Jurkat, Clone E6-1 (cell line): ENCODE data around the gene GRK1.
"Not testable (repeated sequence)": the region's sequence is repeated elsewhere in the genome, so short reads cannot be mapped to it uniquely, and the experiment has no call there.

Experiments
- DNase-seq: peaks from one replicate; pipeline ENCODE4 v3.0.0-alpha.2; 2011; ENCODE audit warnings: low read depth, low spot score
- H3K4me3 ChIP-seq: 2 replicates; pipeline ENCODE4 v1.5.1; 2011; ENCODE audit warnings: mild to moderate bottlenecking, low read length, control low read depth, moderate library complexity

The GRK1 gene

DNA sequence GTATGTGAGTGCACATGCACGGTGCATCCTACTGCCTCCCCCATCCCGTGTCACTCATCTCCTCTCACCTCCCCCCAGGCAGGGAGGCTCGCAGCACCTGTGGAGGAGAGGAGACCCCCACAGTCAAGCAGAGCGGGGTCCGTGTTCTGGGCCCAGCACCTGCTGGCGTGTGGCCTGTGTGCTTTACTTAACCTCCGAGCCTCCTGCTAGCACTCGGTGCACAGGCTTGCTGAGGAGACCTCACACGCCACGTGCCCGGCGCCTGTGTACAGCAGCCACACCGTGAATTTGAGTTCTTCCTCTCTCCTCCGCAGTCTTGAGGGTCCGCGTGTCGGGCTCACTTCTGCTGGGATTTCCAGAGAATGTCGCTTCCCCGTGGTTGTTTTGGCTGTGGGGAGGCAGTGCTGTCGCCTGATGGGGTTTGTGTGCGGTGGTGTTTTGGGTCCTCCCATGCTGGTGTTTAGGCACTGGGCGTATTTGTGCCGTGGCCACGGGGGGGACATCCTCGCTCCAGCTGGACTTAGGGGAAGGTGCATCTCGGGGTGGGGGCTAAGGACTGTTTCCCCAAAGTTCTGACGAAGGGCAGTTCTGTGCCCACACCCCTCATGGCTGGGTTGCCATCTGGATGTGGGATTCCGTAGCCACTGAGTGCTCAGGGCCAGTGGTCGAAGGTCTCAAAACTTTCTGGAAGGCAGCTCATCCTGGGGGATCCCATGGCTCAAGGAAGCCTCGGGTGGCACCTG, 57.2 kb downstream of the GRK1 start:
- DNase-seq = no peak
- no peak overlapping the region for H3K4me3 ChIP-seq

DNA sequence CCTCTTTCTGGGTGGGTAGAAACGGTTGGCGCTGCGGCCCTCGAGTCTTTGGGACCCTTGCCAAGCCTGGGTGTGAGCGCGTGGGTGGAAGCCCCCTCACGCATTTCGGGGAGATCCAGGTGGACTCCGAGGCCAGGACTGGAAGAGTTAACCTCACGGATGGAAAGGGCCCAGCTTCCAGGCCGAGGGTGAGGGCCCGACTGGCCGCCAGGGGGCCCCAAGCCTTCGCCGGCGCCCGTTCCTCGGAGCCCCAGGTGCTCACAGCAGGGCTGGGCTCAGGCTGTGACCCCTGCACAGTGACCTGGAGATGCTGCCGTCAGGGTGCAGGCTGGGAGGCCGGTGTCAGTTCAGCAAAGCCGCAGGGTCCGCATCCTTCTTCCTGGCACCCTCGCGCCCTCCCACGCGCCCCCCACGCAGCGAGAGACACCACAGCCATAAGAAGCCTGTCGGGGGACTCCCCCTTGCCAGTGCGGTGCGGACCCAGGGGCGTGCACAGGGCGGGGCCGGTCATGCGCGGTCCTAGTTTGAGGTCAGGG, 57.8 kb downstream of the GRK1 start:
- no peak overlapping the region for H3K4me3 ChIP-seq
- DNase-seq = no peak

DNA sequence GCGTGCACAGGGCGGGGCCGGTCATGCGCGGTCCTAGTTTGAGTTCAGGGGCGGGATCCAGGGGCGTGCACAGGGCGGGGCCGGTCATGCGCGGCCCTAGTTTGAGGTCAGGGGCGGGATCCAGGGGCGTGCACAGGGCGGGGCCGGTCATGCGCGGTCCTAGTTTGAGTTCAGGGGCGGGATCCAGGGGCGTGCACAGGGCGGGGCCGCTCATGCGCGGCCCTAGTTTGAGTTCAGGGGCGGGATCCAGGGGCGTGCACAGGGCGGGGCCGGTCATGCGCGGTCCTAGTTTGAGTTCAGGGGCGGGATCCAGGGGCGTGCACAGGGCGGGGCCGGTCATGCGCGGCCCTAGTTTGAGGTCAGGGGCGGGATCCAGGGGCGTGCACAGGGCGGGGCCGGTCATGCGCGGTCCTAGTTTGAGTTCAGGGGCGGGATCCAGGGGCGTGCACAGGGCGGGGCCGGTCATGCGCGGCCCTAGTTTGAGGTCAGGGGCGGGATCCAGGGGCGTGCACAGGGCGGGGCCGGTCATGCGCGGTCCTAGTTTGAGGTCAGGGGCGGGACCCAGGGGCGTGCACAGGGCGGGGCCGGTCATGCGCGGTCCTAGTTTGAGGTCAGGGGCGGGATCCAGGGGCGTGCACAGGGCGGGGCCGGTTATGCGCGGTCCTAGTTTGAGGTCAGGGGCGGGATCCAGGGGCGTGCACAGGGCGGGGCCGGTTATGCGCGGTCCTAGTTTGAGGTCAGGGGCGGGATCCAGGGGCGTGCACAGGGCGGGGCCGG, 58.5 kb downstream of the GRK1 start:
- DNase-seq, H3K4me3 ChIP-seq: not testable (repeated sequence)

DNA sequence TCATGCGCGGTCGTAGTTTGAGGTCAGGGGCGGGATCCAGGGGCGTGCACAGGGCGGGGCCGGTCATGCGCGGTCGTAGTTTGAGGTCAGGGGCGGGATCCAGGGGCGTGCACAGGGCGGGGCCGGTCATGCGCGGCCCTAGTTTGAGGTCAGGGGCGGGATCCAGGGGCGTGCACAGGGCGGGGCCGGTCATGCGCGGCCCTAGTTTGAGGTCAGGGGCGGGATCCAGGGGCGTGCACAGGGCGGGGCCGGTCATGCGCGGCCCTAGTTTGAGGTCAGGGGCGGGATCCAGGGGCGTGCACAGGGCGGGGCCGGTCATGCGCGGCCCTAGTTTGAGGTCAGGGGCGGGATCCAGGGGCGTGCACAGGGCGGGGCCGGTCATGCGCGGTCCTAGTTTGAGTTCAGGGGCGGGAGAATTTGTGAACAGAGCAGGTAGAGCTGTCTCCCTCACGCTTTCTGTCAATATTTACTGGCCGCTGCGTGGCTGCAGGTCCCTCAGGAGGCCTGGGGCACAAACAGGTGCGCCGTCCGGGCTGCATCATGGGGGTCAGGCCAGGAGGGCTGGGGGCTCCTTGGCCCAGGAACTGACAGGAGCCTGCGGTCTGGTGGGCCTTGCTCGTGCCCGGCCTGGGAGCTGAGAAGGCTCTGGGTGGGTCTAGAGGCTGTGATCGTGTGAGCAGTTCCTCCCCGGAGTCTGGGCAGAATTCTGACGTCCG, 59.2 kb downstream of the GRK1 start:
- DNase-seq, H3K4me3 ChIP-seq: not testable (repeated sequence)

DNA sequence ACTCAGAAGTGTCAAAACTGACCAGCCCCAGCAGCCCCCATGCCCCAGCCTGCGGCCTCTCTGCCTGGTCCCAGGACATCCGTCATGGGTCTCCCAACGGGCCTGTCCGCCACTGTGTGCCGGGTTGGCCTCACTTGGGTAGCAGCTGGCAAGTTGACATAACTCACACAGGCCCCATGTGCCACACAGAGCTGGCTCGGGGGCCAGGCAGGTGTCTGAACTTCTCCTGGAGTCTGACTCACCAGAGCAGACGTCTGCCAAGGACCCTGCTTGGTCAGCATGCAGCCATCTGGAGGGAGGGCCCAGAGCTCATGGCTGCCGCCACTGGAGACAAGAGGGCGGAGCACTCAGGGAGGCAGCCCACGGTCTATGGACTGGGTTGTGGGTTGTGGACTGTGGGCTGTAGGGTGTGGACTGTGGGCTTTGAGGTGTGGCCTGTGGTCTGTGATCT, 60.0 kb downstream of the GRK1 start:
- no peak overlapping the region for H3K4me3 ChIP-seq
- no peak for DNase-seq

DNA sequence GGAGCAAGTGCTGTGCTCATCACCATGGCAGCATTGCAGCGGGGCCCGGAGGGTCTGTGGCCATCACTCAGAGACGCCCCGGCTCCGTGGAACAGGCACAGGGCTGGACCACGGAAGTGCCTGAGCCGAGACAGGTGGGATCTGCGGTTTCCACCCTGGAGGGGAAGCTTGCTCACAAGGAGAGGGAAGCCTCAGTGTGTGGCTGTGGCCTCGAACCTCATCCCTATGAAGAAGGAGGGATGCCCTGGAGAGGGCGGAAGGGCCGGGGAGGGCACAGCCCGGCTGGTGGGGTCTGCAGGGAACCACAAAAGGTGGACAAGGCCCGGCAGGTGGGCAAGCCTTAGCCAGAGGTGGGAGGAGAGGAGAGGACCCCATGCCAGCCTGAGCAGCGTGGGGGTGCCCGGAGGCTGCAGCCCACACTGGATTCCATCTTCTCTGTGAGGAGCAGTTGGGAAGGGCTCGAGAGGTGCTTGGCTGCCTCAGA, 61.6 kb downstream of the GRK1 start:
- DNase-seq = no peak
- no peak overlapping the region for H3K4me3 ChIP-seq

DNA sequence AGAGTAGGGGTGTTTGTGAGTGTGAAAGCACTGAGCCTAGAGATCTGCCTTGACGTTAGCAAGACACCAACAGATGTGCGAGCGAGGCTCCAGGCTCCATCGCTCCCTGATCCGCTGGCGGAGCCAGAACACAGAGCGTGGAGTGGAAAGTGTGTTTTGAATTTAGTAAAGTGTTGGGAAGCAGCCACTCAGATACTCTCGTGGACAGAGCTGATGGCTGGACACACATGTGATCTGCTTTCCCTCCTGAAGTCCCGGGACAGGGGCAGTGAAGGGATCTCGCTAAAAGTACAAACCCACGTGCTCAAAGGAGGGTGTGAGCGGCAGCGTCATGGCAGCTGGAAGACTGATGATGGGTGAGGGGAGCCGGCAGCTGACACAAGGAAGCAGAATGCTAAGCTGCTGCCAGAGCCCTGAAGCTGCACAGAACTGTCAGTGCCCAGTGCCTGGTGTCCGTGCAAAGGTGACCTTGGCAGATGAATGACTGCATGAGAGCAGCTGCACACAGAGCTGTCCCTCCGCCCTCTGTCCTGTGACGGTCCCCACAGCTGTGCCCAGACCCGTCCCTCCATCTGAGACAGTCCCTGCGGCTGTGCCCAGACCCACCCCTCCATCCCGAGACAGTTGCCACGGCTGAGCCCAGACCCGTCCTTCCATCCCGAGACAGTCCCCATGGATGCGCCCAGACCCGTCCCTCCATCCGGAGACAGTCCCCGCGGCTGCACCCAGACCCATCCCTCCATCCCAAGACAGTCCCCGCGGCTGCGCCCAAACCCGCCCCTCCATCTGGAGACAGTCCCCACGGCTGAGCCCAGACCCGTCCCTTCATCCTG, 62.4 kb downstream of the GRK1 start:
- no peak for DNase-seq
- no peak overlapping the region for H3K4me3 ChIP-seq

DNA sequence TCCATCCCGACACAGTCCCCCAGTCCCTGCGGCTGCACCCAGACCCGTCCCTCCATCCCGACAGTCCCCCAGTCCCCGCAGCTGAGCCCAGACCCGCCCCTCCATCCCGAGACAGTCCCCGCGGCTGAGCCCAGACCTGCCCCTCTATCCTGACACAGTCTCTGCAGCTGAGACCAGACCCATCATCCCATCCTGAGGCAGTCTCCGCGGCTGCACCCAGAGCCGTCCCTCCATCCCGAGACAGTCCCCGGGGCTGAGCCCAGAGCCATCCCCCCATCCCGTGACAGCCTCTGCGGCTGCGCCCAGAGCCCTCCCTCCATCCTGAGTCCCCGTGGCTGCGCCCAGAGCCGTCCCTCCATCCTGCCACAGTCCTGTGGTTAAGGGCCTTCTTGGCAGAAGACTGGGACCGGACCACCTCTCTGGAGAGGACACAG, 63.3 kb downstream of the GRK1 start:
- H3K4me3 ChIP-seq = no peak overlapping the region
- DNase-seq = no peak

DNA sequence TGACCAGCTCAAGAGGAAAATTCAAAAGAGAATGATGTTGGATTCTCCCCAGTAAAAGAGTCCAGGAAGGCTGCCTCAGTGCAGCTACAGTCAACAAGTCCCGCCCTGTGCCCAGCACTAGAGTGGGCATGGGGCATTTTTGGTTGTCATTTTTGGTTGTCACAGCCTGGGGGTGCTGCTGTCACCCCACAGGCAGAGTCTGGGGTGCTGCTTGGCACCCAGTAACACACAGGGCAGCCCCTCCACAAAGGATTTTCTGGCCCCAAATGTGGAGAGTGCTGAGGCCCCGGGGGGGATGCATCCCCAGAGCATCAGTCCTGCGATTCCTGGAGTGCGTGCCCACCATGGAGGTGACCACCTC, 63.8 kb downstream of the GRK1 start:
- H3K4me3 ChIP-seq = no peak overlapping the region
- no peak for DNase-seq

DNA sequence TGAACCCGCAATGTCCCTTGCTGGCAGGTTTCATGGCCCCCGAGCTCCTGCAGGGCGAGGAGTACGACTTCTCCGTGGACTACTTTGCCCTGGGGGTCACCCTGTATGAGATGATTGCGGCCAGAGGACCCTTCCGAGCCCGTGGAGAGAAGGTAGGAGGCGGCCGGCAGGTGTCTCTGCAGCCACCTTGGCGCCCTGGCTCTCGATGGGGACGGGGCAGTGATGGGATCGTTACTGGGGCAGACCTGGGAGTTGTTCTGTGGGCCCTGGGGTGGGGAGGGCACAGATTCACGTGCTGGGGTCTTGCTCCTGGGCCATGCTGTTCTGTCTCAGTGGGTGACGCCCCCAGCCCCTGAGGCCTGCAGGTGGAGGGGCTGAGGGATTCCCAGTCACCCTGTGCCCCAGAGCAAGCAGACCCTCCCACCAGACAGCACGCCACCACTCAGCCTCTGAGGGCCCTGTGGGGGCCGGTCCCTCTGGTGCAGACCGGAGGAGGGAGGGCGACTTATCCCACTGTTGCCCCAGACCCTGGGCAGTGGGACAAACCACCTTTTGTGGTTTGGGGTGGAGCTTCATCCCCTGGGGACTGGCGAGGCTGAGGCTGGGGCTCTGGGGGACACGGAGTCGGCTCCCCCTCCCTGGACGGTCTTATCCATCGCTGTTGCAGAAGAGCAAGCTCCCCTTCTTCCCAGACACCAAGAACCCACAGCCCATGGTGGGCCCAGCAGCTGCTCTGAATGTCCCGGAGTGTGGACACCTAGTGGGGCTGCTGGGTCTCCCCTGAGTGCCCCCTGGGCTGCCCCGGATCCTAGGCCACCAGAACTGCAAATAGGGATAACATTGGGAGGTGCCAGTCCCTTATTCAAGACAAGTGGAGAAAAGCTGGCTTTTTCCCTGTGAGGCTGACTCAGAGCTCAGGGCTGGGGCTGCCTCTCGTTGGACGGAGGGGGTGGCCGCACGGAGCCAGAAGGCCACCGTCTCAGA, 64.5 kb downstream of the GRK1 start:
- DNase-seq = no peak
- no peak overlapping the region for H3K4me3 ChIP-seq

DNA sequence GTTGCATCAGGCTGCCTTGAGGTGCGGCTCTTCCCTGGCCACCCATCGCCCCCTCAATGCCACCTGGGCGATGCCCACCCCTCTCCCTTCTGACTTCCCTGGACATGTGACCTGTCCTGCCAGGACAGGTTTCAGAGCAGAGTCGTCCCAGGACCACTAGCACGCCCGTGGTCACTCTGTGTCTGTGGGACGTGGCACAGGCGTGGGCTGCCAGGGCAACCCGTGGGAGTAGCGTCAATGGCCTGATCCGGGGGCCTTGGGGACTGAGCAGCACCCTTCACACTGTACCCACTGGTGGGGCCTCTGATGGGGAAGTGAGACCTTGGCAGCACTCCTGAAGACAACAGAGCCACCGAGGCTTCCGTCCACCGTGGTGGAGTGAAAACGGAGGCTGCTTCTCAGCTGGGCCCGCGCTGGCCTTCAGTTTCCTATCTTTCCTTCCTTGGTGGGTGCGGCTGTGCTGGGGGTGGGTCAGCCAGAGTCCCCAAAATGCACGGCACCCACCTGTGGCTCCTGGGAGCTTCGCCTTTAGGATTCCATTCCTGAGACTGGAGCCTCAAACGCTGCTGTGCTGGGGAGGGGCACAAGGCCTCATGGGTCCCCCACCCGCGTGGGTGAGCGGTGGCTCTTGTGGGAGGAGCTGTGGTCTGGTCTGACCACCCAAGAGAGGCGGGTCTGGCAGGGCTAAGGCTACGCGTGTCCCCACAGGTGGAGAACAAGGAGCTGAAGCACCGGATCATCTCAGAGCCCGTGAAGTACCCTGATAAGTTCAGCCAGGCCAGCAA, 65.3 kb downstream of the GRK1 start:
- no peak overlapping the region for H3K4me3 ChIP-seq
- no peak for DNase-seq

DNA sequence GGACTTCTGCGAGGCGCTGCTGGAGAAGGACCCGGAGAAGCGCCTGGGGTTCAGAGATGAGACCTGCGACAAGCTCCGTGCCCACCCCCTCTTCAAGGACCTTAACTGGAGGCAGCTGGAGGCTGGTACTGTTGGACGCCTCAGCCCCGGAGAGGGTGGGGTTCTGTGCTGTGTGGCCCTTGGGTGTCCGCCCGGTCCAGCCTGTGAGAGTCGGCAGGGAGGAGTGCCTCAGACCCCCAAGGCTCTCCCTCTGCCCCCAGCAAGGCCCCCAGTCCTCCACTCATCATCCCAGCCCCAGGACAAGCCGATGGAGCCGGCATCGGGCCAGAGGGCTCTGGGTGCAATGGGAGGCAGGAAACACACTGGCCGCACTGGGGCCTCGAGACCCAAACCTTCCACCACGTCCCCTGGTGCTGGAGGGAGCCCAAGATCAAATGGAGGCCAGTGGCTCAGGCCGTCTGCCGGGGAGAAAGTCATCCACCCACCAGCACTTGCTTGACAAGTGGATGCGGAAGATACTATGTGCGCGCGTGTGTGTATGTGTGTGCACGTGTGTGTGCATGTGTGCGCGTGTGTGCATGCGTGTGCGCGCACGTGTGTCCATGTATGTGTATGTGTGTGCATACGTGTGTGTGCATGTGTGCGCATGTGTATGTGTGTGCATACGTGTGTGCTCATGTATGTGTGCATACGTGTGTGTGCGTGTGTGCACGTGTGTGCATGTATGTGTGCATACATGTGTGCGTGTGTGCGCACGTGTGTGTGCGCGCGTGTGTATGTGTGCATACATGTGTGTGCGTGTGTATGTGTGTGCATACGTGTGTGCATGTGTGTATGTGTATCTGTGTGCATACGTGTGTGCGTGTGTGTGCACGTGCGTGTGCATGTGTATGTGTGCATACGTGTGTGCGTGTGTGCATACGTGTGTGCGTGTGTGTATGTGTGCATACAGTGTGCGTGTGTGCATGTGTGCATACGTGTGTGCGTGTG, 66.2 kb downstream of the GRK1 start:
- DNase-seq = no peak
- no peak overlapping the region for H3K4me3 ChIP-seq

DNA sequence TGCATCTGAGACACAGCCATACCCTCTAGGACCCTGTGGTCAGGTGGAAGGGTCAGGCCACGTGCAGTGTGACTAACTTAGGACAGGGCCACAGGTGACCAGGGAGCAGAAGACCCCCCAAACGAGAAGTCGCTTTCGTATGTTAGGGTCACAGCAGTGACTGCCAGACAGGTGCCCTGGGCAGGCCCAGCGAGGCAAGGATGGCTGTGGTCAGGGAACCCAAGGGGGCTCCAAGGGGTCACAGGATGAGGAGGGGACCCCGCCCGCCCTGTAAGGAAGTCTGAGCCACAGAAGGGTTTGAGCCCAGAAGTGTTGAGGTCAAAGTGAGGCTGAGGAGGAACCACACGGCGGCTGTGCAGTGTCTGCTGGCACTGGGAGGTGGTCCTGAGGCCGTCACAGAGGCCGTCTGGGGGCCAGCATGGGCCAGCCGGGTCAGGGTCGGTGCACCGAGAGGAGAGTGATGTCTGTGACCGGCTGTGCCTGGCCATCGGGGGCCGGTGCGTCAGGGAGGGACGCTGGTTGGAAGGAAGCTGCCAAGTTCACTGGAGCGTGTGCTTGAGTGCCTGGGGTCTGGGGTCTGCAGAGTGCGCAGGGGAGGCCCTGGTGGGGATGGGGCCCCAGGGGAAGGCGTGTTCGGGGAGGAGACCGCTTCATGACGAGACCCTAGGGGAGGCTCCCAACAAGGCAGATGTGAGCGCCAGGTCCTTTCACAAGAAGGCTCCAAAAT, 67.2 kb downstream of the GRK1 start:
- no peak overlapping the region for H3K4me3 ChIP-seq
- DNase-seq = no peak

DNA sequence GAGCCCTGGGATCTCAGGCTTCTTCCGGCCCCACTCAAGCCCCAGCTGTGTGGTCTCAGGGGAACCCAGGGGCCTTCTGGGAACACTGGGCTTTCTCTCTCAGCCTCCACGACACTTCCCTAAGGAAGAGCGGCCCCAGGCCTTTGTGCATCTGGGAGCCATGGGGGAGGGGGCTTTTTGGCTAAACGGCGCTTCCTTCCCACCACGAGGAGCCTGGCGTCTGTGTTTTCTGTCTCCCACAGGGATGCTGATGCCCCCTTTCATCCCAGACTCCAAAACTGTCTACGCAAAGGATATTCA, 67.8 kb downstream of the GRK1 start:
- H3K4me3 ChIP-seq = no peak overlapping the region
- no peak for DNase-seq

DNA sequence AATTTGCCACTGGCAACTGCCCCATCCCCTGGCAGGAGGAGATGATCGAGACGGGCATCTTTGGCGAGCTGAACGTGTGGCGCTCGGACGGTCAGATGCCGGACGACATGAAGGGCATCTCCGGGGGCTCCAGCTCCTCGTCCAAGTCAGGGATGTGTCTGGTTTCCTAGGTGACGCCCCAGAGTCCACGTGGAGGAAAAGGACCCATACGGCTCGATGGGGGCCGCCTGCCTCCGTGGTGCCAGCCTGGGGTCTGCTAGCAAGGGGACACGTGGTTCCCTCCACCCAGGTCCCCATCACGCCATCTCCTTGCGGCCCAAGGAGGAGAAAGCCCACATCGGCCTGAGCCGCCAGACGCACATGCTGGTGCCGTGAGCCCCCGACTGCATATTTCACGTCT, 68.2 kb downstream of the GRK1 start:
- no peak for DNase-seq
- no peak overlapping the region for H3K4me3 ChIP-seq
